KMS-11 (cell line): Measurements from ENCODE around the gene SH3PXD2B.

ENCODE experiments used
- H2AFZ ChIP-seq: fragments of 200-600 bp; sonication (generic); 2 replicates; pipeline ENCODE4 v1.6.1; 2016; ENCODE audit warnings: antibody characterized with exemption, mixed run types, low read depth
- H3K27ac ChIP-seq: fragments of 200-600 bp; sonication (generic); 2 replicates; pipeline ENCODE4 v1.6.1; 2016; ENCODE audit warnings: mild to moderate bottlenecking, mixed run types
- H3K27me3 ChIP-seq: fragments of 200-600 bp; sonication (generic); 2 replicates; pipeline ENCODE4 v1.6.1; 2017; ENCODE audit warnings: mild to moderate bottlenecking, low read depth, mixed run types, moderate library complexity; ENCODE audit not compliant: insufficient read depth
- H3K36me3 ChIP-seq: fragments of 200-600 bp; sonication (generic); 2 replicates; pipeline ENCODE4 v1.6.1; 2017; ENCODE audit warnings: mild to moderate bottlenecking, mixed run types; ENCODE audit not compliant: insufficient read depth
- H3K4me1 ChIP-seq: fragments of 200-600 bp; sonication (generic); 2 replicates; pipeline ENCODE4 v1.6.1; 2016; ENCODE audit warnings: mild to moderate bottlenecking, low read depth, mixed run types; ENCODE audit not compliant: poor library complexity, severe bottlenecking
- H3K4me2 ChIP-seq: fragments of 200-600 bp; sonication (generic); 2 replicates; pipeline ENCODE4 v1.7.0; 2016; ENCODE audit warnings: mild to moderate bottlenecking, mixed run types
- H3K4me3 ChIP-seq: fragments of 200-600 bp; sonication (generic); IDR thresholded peaks from 2 replicates; pipeline ENCODE4 v1.6.1; 2017; ENCODE audit warnings: low read depth, low read length, mixed read lengths; ENCODE audit not compliant: insufficient read depth
- H3K79me2 ChIP-seq: fragments of 200-600 bp; sonication (generic); 2 replicates; pipeline ENCODE4 v1.6.1; 2016; ENCODE audit warnings: low read depth, mixed run types; ENCODE audit not compliant: insufficient read depth
- H3K9ac ChIP-seq: fragments of 200-600 bp; sonication (generic); 2 replicates; pipeline ENCODE4 v1.6.1; 2016; ENCODE audit warnings: mild to moderate bottlenecking, mixed run types
- H4K20me1 ChIP-seq: fragments of 200-600 bp; sonication (generic); 2 replicates; pipeline ENCODE4 v1.6.1; 2016; ENCODE audit warnings: mild to moderate bottlenecking, mixed run types; ENCODE audit not compliant: insufficient read depth
- TF ChIP-seq, protein P1 (sequence below): fragments of 200-600 bp; sonication (generic); conservative IDR thresholded peaks from 2 replicates; pipeline ENCODE4 v1.6.1; 2017; ENCODE audit warnings: low read depth, mild to moderate bottlenecking, antibody characterized with exemption, low read length, moderate library complexity, mixed read lengths

SH3PXD2B gene

DNA sequence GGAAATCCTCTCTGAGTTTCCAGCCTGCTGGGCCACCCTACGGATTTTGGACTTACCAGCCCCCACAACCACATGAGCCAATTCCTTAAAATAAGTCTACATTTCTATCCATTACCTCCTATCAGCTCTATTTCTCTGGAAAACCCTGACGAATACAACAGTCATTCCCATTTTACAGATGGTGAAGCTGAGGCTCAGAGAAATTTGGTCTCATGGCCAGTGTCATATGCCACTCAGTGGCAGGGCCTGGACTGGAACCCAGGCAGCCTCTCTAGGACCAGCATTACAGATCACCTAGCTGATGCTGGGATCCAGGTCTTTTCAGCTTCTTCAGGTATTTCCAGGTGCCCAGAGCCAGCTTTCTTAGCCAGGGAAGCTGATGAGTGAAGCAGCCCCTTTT lies 45.0 kb upstream of the SH3PXD2B start:
- no peaks in the 10 kb centered on the region for H3K79me2 ChIP-seq
- H4K20me1 ChIP-seq = no peaks in the 10 kb centered on the region
- no peak overlapping the region for H3K4me2 ChIP-seq
- H3K27me3 ChIP-seq = no peaks in the 10 kb centered on the region
- TF ChIP-seq, protein P1, sequence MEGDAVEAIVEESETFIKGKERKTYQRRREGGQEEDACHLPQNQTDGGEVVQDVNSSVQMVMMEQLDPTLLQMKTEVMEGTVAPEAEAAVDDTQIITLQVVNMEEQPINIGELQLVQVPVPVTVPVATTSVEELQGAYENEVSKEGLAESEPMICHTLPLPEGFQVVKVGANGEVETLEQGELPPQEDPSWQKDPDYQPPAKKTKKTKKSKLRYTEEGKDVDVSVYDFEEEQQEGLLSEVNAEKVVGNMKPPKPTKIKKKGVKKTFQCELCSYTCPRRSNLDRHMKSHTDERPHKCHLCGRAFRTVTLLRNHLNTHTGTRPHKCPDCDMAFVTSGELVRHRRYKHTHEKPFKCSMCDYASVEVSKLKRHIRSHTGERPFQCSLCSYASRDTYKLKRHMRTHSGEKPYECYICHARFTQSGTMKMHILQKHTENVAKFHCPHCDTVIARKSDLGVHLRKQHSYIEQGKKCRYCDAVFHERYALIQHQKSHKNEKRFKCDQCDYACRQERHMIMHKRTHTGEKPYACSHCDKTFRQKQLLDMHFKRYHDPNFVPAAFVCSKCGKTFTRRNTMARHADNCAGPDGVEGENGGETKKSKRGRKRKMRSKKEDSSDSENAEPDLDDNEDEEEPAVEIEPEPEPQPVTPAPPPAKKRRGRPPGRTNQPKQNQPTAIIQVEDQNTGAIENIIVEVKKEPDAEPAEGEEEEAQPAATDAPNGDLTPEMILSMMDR = no peak
- H3K4me3 ChIP-seq = no peak overlapping the region
- no peak overlapping the region for H3K9ac ChIP-seq
- no peaks in the 10 kb centered on the region for H3K36me3 ChIP-seq
- no peaks in the 10 kb centered on the region for H3K4me1 ChIP-seq
- H3K27ac ChIP-seq = no peak overlapping the region
- no peak overlapping the region for H2AFZ ChIP-seq

DNA sequence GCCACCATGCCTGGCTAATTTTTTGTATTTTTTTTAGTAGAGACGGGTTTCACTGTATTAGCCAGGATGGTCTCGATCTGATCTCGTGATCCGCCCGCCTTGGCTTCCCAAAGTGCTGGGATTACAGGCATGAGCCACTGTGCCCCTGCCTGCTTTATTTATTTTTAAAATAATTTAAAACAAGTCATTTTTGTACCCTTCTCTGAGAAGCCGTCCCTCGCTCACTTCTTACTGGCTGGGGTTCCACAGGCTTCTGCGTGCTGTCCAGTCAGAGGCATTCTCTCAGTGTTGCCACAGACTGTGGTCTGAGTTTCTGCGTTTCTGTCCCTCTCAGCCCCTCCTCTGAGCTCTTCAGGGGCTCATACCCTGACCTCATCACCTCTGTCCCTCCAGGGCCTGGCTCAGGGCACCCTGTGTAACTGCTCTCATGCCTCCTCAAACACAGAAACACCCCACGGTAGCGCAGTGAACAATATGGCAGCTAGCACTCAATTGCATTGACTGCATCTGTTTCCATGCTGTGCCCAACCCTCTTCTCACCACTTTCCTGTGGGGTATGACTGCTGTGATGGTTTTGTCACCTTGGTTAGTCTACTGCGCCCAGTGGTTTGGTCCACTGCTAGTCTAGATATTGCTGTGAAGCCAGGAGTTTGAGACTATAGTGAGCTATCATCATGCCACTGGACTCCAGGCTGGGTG lies 44.3 kb upstream of the SH3PXD2B start:
- no peak overlapping the region for H3K4me3 ChIP-seq
- no peak overlapping the region for H3K9ac ChIP-seq
- no peaks in the 10 kb centered on the region for H3K27me3 ChIP-seq
- no peaks in the 10 kb centered on the region for H3K36me3 ChIP-seq
- no peaks in the 10 kb centered on the region for H3K4me1 ChIP-seq
- TF ChIP-seq, protein P1 = no peak
- H3K27ac ChIP-seq = no peak overlapping the region
- no peaks in the 10 kb centered on the region for H3K79me2 ChIP-seq
- no peak overlapping the region for H3K4me2 ChIP-seq
- H2AFZ ChIP-seq = no peak overlapping the region
- no peaks in the 10 kb centered on the region for H4K20me1 ChIP-seq

- no peaks in the 10 kb centered on the region for H3K27me3 ChIP-seq
- H3K4me2 ChIP-seq = no peak overlapping the region
- no peak overlapping the region for H2AFZ ChIP-seq
- H4K20me1 ChIP-seq = no peaks in the 10 kb centered on the region
- TF ChIP-seq, protein P1 = no peak
- H3K27ac ChIP-seq = no peak overlapping the region
- no peak overlapping the region for H3K4me3 ChIP-seq
- no peaks in the 10 kb centered on the region for H3K4me1 ChIP-seq
- no peak overlapping the region for H3K9ac ChIP-seq
- H3K79me2 ChIP-seq = no peaks in the 10 kb centered on the region
- no peaks in the 10 kb centered on the region for H3K36me3 ChIP-seq
Measured at GRCh38 chr5:172497591-172498255, 43.4 kb upstream of the SH3PXD2B start.

GRCh38 chr5:172496671-172497371 lies 42.5 kb upstream of the SH3PXD2B start:
- no peaks in the 10 kb centered on the region for H3K27me3 ChIP-seq
- H3K36me3 ChIP-seq = no peaks in the 10 kb centered on the region
- H3K9ac ChIP-seq = no peak overlapping the region
- no peaks in the 10 kb centered on the region for H3K4me1 ChIP-seq
- H3K4me2 ChIP-seq = no peak overlapping the region
- no peak overlapping the region for H3K27ac ChIP-seq
- no peak overlapping the region for H3K4me3 ChIP-seq
- no peaks in the 10 kb centered on the region for H4K20me1 ChIP-seq
- TF ChIP-seq, protein P1 = no peak
- no peaks in the 10 kb centered on the region for H3K79me2 ChIP-seq
- H2AFZ ChIP-seq = no peak overlapping the region
